GM12878 (cell line): ENCODE results near the gene NFILZ. TPM values are rescaled to one million over a fixed set of nuclear protein-coding genes. Genes with fewer than 3 reads are reported as not detected.

Experiments
- ATAC-seq: fragments of 200-7000 bp; cut with Tn5 transposase; 3 replicates; pipeline ENCODE4 v1.9.1; 2020; ENCODE audit warnings: mild to moderate bottlenecking, moderate library complexity
- BruUV-seq: library from RNA; stranded (reverse); fragments of 400-500 nt; replicated peaks from 2 replicates; lab custom pipeline; 2021; lab: Mats Ljungman, UMichigan
- CTCF ChIA-PET: fragments of 300-600 bp; sonication (Branson Sonifier 250); formaldehyde crosslinking; extraction: SDS; loops from one replicate; lab custom pipeline; 2021; ENCODE audit warnings: inconsistent platforms; lab: Yijun Ruan, JAX
- POLR2A ChIA-PET: fragments of 350-600 bp; formaldehyde crosslinking; extraction: SDS; loops from one replicate; lab custom pipeline; 2021; ENCODE audit warnings: inconsistent platforms; lab: Charles Lee
- RAD21 ChIA-PET: fragments of 300-600 bp; sonication (Branson Sonifier 250); formaldehyde crosslinking; loops from one replicate; lab custom pipeline; 2023; ENCODE audit warnings: antibody characterized with exemption; ENCODE audit not compliant: unreplicated experiment; lab: Charles Lee
- SMC1A ChIA-PET: fragments of 300-600 bp; sonication (Branson Sonifier 250); formaldehyde crosslinking; loops from one replicate; lab custom pipeline; 2023; ENCODE audit not compliant: unreplicated experiment, uncharacterized antibody; lab: Charles Lee
- DNase-seq: peaks from one replicate; pipeline ENCODE4 v3.0.0-alpha.2; 2011; ENCODE audit warnings: low read depth, low spot score
- FAIRE-seq: peaks from 3 replicates; lab custom pipeline; 2011; peaks lifted over from hg19 to GRCh38; lab: Jason Lieb, UNC
- H2AFZ ChIP-seq: 2 replicates; pipeline ENCODE4 v1.6.0; 2011; ENCODE audit warnings: low read depth, low read length, control low read depth; ENCODE audit not compliant: control insufficient read depth
- H3K27ac ChIP-seq: 2 replicates; pipeline ENCODE4 v1.5.1; 2011; ENCODE audit warnings: control low read depth; ENCODE audit not compliant: control insufficient read depth, insufficient read depth
- H3K27me3 ChIP-seq, 2 experiments: replicated peaks in 1 of 2; 2 replicates each; pipeline versions ENCODE4 v1.6.0 to v1.6.1; 2011; ENCODE audit warnings: low read length in 1 of 2; ENCODE audit not compliant: control insufficient read depth in 2 of 2, insufficient read depth in 2 of 2
- H3K36me3 ChIP-seq, 2 experiments: 2 replicates each; pipeline ENCODE4 v1.5.1; 2011; ENCODE audit warnings: low read length in 1 of 2; ENCODE audit not compliant: control insufficient read depth in 2 of 2, insufficient read depth in 2 of 2
- H3K4me1 ChIP-seq: 2 replicates; pipeline ENCODE4 v1.6.1; 2011; ENCODE audit warnings: mild to moderate bottlenecking, low read length, moderate library complexity, mixed read lengths; ENCODE audit not compliant: control insufficient read depth, insufficient read depth
- H3K4me2 ChIP-seq: 2 replicates; pipeline ENCODE4 v1.6.0; 2011; ENCODE audit warnings: control low read depth; ENCODE audit not compliant: control insufficient read depth, insufficient read depth
- H3K4me3 ChIP-seq: fragments of 200-600 bp; sonication (generic); 2 replicates; pipeline ENCODE4 v1.5.1; 2016
- H3K79me2 ChIP-seq: 2 replicates; pipeline ENCODE4 v1.6.0; 2011; ENCODE audit warnings: low read length; ENCODE audit not compliant: control insufficient read depth, insufficient read depth
- H3K9ac ChIP-seq: 2 replicates; pipeline ENCODE4 v1.8.0; 2011; ENCODE audit warnings: low read length, control low read depth, mixed read lengths; ENCODE audit not compliant: control insufficient read depth, insufficient read depth
- H3K9me3 ChIP-seq: replicated peaks from 3 replicates; pipeline ENCODE4 v1.5.1; 2011; ENCODE audit warnings: mild to moderate bottlenecking, low read length; ENCODE audit not compliant: control insufficient read depth, insufficient read depth
- H4K20me1 ChIP-seq: 2 replicates; pipeline ENCODE4 v1.6.0; 2011; ENCODE audit not compliant: control insufficient read depth, insufficient read depth
- BACH1 ChIP-seq: fragments of 450-650 bp; IDR thresholded peaks from 2 replicates; pipeline ENCODE4 v1.6.1; 2017; ENCODE audit warnings: mild to moderate bottlenecking, borderline replicate concordance
- CTCF ChIP-seq, 3 experiments: IDR thresholded peaks in 2 of 3; conservative IDR thresholded peaks in 1 of 3; 2 replicates each; pipeline ENCODE4 v1.5.1; 2011; ENCODE audit warnings: low read depth in 3 of 3, low read length in 3 of 3, mild to moderate bottlenecking in 3 of 3, control low read depth in 2 of 3, moderate library complexity in 2 of 3, inconsistent platforms in 1 of 3, mixed read lengths in 1 of 3; ENCODE audit not compliant: control insufficient read depth in 2 of 3, insufficient read depth in 1 of 3; ENCODE audit errors: extremely low read depth in 1 of 3
- FOS ChIP-seq: IDR thresholded peaks from 3 replicates; pipeline ENCODE4 v1.6.1; 2011; ENCODE audit warnings: borderline replicate concordance; ENCODE audit not compliant: insufficient read length; ENCODE audit errors: extremely low read depth
- HCFC1 ChIP-seq: fragments of 150-350 bp; IDR thresholded peaks from 2 replicates; pipeline ENCODE4 v1.6.1; 2014; ENCODE audit warnings: low read length
- RAD21 ChIP-seq: IDR thresholded peaks from 2 replicates; pipeline ENCODE4 v1.6.1; 2011; ENCODE audit warnings: mild to moderate bottlenecking, low read depth, low read length, moderate library complexity; ENCODE audit not compliant: insufficient read depth
- SMC3 ChIP-seq: IDR thresholded peaks from 2 replicates; pipeline ENCODE4 v1.6.1; 2011; ENCODE audit warnings: low read length, improper control_type of control experiment, borderline replicate concordance
- YY1 ChIP-seq: IDR thresholded peaks from 2 replicates; pipeline ENCODE4 v1.6.1; 2011; ENCODE audit warnings: low read depth, mild to moderate bottlenecking, low read length
- WGBS: methylation state at CpG from one replicate; pipeline ENCODE4 v1.1.6; 2016; ENCODE audit warnings: low lambda C conversion rate; ENCODE audit not compliant: insufficient replicate concordance, insufficient coverage; ENCODE audit errors: missing lambda C conversion rate; 5-methylcytosine and 5-hydroxymethylcytosine counted together
- in situ Hi-C: fragments of 300-500 bp; cut with MboI; formaldehyde crosslinking; loops from 9 replicates; pipeline ENCODE4 v1.14.3; 2018; ENCODE audit warnings: mixed read lengths
- intact Hi-C: fragments of 100-400 bp; cut with micrococcal nuclease; formaldehyde crosslinking; loops from one replicate; pipeline ENCODE4 v1.14.2; 2022; ENCODE audit not compliant: unreplicated experiment
- polyA plus RNA-seq, 11 experiments: library from polyadenylated mRNA; depleted of rRNA in 4 of 11; unstranded in 6 of 11; stranded (reverse) in 5 of 11; fragments of >200 nt; fragmentation: Nextera tagmentation in 4 of 11; fragmentation: Illumina TruSeq in 1 of 11; extraction: Ambion mirVana in 4 of 11; extraction: Trizol in 1 of 11; gene quantifications; 1 replicate in 1 of 11; 2 replicates in 10 of 11; pipeline versions ENCODE4 v1.2.1 to v1.2.3, GENCODE V29; 2011 to 2016; ENCODE audit warnings: inconsistent platforms in 2 of 11, missing spikeins in 2 of 11, low read depth in 1 of 11
- total RNA-seq, 4 experiments: library from RNA; depleted of rRNA in 3 of 4; stranded (reverse); fragments of >200 nt in 3 of 4; fragmentation: Illumina TruSeq in 1 of 4; extraction: Trizol in 1 of 4; gene quantifications; 2 replicates each; pipeline versions ENCODE4 v1.2.1 to v1.2.3, GENCODE V29; 2013 to 2021

NFILZ gene
- total and polyA plus RNA-seq, 10 of the 15 experiments (the other 5 are each of a cell fraction or from before 2014, with no cell fraction given), result not detected

- SMC1A ChIA-PET, result no interaction called here
- H3K36me3 ChIP-seq, result no peaks in the 10 kb centered on the region
- H3K4me3 ChIP-seq, result no peak overlapping the region
- no peak overlapping the region for H3K27ac ChIP-seq
- intact Hi-C loops, result no loop called here
- RAD21 ChIA-PET, result interaction anchor here (0.9 kb wide), 1 partner anchor 22 kb away, joined by 3 read pairs; no protein-coding TSS in a partner anchor
- no peak for FAIRE-seq
- no peaks in the 10 kb centered on the region for H3K79me2 ChIP-seq
- DNase-seq, result no peak
- in situ Hi-C loops, result no loop called here
- WGBS, result 20% methylated on average over 6 of the region's 6 CpGs
- no peaks in the 10 kb centered on the region for H3K27me3 ChIP-seq
- no peaks in the 10 kb centered on the region for H3K4me1 ChIP-seq
- H3K9me3 ChIP-seq, result no peaks in the 10 kb centered on the region
- POLR2A ChIA-PET, result no interaction called here
- no peak for ATAC-seq
- no TSS peak for BruUV-seq
- H3K9ac ChIP-seq, result no peak overlapping the region
- CTCF ChIA-PET, result interaction anchor here (0.6 to 1.5 kb wide), 4 partner anchors 10 to 958 kb away, joined by 3 read pairs; partner anchors contain the start of gene MYO1F
- H3K4me2 ChIP-seq, result no peak overlapping the region
- no peak for TF ChIP-seq FOS
- TF ChIP-seq BACH1, result no peak
- TF ChIP-seq, all 136 proteins: peak for 0
- Histone ChIP-seq H4K20me1 (no peaks in the 10 kb centered on the region), H2AFZ (no peak overlapping the region)
Measured at GRCh38 chr19:8615024-8615423, 15.4 kb upstream of the NFILZ start.

- H3K27ac ChIP-seq, result no peak overlapping the region
- DNase-seq (no peak), FAIRE-seq (no peak), ATAC-seq (no peak)
- BruUV-seq, result no TSS peak
- no peaks in the 10 kb centered on the region for H4K20me1 ChIP-seq
- H3K9me3 ChIP-seq, result no peaks in the 10 kb centered on the region
- ChIA-PET SMC1A (no interaction called here), POLR2A (no interaction called here), RAD21 (interaction anchor here (0.9 kb wide), 1 partner anchor 21 kb away, joined by 3 read pairs; no protein-coding TSS in a partner anchor), CTCF (interaction anchor here (0.6 to 1.5 kb wide), 4 partner anchors 9 to 957 kb away, joined by 3 to 4 read pairs (median 3); partner anchors contain the start of gene MYO1F)
- no peaks in the 10 kb centered on the region for H3K27me3 ChIP-seq
- H2AFZ ChIP-seq, result no peak overlapping the region
- in situ Hi-C loops (no loop called here), intact Hi-C loops (no loop called here)
- no peak overlapping the region for H3K4me2 ChIP-seq
- no peak overlapping the region for H3K9ac ChIP-seq
- no peaks in the 10 kb centered on the region for H3K4me1 ChIP-seq
- peak; percentile 47; the same call in 1 of the 2 replicates for TF ChIP-seq RAD21
- TF ChIP-seq SMC3, result peak; percentile 31; the same call in 1 of the 2 replicates
- TF ChIP-seq CTCF (IDR thresholded peaks at IDR 0.05 in 2 of 3, conservative IDR thresholded peaks at IDR 0.05 in 1 of 3; ENCODE audit: control insufficient read depth in 2 of 3, extremely low read depth in 1 of 3, insufficient read depth in 1 of 3, low read depth in 3 of 3, low read length in 3 of 3), result peak; percentile 57 to 84 (median 60)
- TF ChIP-seq YY1, result 0 out of 2 replicates have a peak, but pooled peaks have one; percentile 16
- no peak for TF ChIP-seq HCFC1
- no peaks in the 10 kb centered on the region for H3K36me3 ChIP-seq
- no peaks in the 10 kb centered on the region for H3K79me2 ChIP-seq
- WGBS, result 22% methylated on average over 21 of the region's 23 CpGs
- H3K4me3 ChIP-seq, result no peak overlapping the region
Measured at GRCh38 chr19:8615813-8616596, 14.4 kb upstream of the NFILZ start.
